ENCODE data around the gene SARM1. TPM values are rescaled to one million over a fixed set of nuclear protein-coding genes. Genes with fewer than 3 reads are reported as not detected.

Gene SARM1
- total and polyA plus RNA-seq, 9 of the 15 experiments (the other 6 are each of a cell fraction or from before 2014, with no cell fraction given) = 0.04 to 0.55 (median 0.11) TPM; not detected in 2

DNA sequence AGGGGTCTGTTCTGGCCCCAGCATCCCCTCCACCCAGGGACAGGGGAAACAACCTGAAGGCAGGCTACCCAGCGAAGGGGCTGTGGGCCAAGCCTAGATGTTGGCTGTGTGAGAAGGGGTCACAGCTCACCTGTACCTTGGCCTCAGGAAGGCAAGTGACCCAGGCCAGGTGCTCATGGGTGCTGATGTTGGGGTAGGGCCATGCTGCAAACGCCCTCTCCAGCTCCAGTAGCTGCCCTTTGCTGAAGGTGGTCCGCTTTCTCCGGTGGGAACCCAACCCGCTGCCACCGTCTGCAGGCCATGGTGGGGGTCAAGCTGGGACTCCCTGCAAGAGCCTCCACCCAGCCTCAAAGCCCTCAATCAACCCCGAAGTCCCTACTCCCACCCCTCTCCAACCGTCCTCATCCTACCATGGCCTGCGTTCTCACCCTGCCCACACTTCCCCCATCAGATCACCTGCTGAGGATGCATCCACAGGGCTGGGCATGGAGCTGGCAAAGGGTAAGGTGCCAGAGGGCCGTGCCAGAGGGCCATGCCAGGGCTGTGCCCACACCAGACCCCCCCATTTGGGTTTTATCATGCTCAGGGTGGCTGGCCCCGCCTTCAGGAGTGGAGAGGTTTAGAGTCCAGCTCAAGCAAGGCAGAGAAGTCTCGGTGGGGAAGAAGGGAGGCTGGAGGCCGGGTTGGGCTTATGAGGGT is 6.7 kb upstream of the SARM1 start, which contains the start of gene SEBOX:
Gene SEBOX (minus strand): TSS at position 535 of the 699 bp plus-strand sequence. CDS start 48 bp downstream, at position 487.
- intact Hi-C loops (cut with micrococcal nuclease) = no loop called here
- no peak for FAIRE-seq
- Histone ChIP-seq H3K9ac (ENCODE audit: insufficient read depth in 1 of 2, low read depth in 2 of 2, low read length in 2 of 2) (peak within 1 kb of the TSS in 1 of 2 experiments; percentile 35; a peak in 2 of 4 replicates), H3K4me2 (ENCODE audit: insufficient read depth, low read length) (no peak within 1 kb of the TSS), H3K27me3 (ENCODE audit: control insufficient read depth in 2 of 2, insufficient read depth in 2 of 2, low read length in 2 of 2) (no peaks in the 10 kb centered on the region), H4K20me1 (replicated peaks; ENCODE audit: control insufficient read depth, insufficient read depth, low read length) (0 out of 2 replicates have a peak, but pooled peaks cover under 1% of the 10 kb centered on the region), H3K9me1 (ENCODE audit: control insufficient read depth, insufficient read depth, low read length) (no peaks in the 10 kb centered on the region), H3K4me3 (no peak within 1 kb of the TSS), H3K4me1 (replicated peaks in 1 of 2; ENCODE audit: control insufficient read depth in 2 of 2, insufficient read depth in 2 of 2, low read length in 2 of 2) (peaks cover 3 to 22% of the 10 kb centered on the region in 2 experiments; a peak in 4 of 5 replicates), H3K36me3 (ENCODE audit: control insufficient read depth, insufficient read depth, low read length) (peaks cover 42% of the 10 kb centered on the region), H3K9me3 (replicated peaks; ENCODE audit: control insufficient read depth, insufficient read depth, low read depth, low read length) (no peaks in the 10 kb centered on the region), H2AFZ (ENCODE audit: low read depth, low read length) (no peak within 1 kb of the TSS), H3K27ac (ENCODE audit: extremely low read depth, low read depth, low read length) (no peak within 1 kb of the TSS), H3K79me2 (ENCODE audit: control insufficient read depth, insufficient read depth, low read length) (no peaks in the 10 kb centered on the region)
- WGBS (ENCODE audit: insufficient coverage, low coverage, missing lambda C conversion rate) = 81% methylated on average over 12 of the region's 13 CpGs
- in situ Hi-C loops (cut with MboI) = no loop called here
- POLR2A ChIA-PET = interaction anchor here (0.7 to 2.8 kb wide), 4 partner anchors 10 to 72 kb away, joined by 3 to 9 read pairs (median 6); no protein-coding TSS in a partner anchor
- no peak for DNase-seq (ENCODE audit: extremely low read depth in 1 of 4, low spot score in 3 of 4)
- CTCF ChIA-PET (ENCODE audit: low intra/inter-chr PET ratio) = no interaction called here
- no TSS peak for BruUV-seq (replicated peaks)
- no peak for ATAC-seq
- TF ChIP-seq MYNN (IDR thresholded peaks at IDR 0.05) (no peak), MYNN (CRISPR knock-in tag; IDR thresholded peaks at IDR 0.05) (no peak), FOXA3 (CRISPR knock-in tag; conservative IDR thresholded peaks at IDR 0.05 in 1 of 2, IDR thresholded peaks at IDR 0.05 in 1 of 2) (no peak), RBFOX2 (IDR thresholded peaks at IDR 0.05; ENCODE audit: low read depth, low read length) (peak; percentile 29; the same call in 1 of the 2 replicates), GTF2A2 (tag; IDR thresholded peaks at IDR 0.05) (no peak), ADNP (tag; IDR thresholded peaks at IDR 0.05) (no peak), TCF7 (IDR thresholded peaks at IDR 0.05; ENCODE audit: borderline replicate concordance) (no peak), POLR2A (conservative IDR thresholded peaks at IDR 0.05) (0 out of 2 replicates have a peak, but pooled peaks have one; percentile 21), HMGN3 (IDR thresholded peaks at IDR 0.05; ENCODE audit: borderline replicate concordance, extremely low read depth, insufficient read length, low read depth, low read length) (no peak), ZNF354B (CRISPR knock-in tag; IDR thresholded peaks at IDR 0.05) (no peak), NCOR1 (IDR thresholded peaks at IDR 0.05) (no peak)
- TF ChIP-seq, protein P1, sequence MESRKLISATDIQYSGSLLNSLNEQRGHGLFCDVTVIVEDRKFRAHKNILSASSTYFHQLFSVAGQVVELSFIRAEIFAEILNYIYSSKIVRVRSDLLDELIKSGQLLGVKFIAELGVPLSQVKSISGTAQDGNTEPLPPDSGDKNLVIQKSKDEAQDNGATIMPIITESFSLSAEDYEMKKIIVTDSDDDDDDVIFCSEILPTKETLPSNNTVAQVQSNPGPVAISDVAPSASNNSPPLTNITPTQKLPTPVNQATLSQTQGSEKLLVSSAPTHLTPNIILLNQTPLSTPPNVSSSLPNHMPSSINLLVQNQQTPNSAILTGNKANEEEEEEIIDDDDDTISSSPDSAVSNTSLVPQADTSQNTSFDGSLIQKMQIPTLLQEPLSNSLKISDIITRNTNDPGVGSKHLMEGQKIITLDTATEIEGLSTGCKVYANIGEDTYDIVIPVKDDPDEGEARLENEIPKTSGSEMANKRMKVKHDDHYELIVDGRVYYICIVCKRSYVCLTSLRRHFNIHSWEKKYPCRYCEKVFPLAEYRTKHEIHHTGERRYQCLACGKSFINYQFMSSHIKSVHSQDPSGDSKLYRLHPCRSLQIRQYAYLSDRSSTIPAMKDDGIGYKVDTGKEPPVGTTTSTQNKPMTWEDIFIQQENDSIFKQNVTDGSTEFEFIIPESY (CRISPR knock-in tag; IDR thresholded peaks at IDR 0.05) = no peak
- TF ChIP-seq, protein P2, sequence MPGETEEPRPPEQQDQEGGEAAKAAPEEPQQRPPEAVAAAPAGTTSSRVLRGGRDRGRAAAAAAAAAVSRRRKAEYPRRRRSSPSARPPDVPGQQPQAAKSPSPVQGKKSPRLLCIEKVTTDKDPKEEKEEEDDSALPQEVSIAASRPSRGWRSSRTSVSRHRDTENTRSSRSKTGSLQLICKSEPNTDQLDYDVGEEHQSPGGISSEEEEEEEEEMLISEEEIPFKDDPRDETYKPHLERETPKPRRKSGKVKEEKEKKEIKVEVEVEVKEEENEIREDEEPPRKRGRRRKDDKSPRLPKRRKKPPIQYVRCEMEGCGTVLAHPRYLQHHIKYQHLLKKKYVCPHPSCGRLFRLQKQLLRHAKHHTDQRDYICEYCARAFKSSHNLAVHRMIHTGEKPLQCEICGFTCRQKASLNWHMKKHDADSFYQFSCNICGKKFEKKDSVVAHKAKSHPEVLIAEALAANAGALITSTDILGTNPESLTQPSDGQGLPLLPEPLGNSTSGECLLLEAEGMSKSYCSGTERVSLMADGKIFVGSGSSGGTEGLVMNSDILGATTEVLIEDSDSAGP (CRISPR knock-in tag; IDR thresholded peaks at IDR 0.05) = no peak
- TF ChIP-seq, protein P3, sequence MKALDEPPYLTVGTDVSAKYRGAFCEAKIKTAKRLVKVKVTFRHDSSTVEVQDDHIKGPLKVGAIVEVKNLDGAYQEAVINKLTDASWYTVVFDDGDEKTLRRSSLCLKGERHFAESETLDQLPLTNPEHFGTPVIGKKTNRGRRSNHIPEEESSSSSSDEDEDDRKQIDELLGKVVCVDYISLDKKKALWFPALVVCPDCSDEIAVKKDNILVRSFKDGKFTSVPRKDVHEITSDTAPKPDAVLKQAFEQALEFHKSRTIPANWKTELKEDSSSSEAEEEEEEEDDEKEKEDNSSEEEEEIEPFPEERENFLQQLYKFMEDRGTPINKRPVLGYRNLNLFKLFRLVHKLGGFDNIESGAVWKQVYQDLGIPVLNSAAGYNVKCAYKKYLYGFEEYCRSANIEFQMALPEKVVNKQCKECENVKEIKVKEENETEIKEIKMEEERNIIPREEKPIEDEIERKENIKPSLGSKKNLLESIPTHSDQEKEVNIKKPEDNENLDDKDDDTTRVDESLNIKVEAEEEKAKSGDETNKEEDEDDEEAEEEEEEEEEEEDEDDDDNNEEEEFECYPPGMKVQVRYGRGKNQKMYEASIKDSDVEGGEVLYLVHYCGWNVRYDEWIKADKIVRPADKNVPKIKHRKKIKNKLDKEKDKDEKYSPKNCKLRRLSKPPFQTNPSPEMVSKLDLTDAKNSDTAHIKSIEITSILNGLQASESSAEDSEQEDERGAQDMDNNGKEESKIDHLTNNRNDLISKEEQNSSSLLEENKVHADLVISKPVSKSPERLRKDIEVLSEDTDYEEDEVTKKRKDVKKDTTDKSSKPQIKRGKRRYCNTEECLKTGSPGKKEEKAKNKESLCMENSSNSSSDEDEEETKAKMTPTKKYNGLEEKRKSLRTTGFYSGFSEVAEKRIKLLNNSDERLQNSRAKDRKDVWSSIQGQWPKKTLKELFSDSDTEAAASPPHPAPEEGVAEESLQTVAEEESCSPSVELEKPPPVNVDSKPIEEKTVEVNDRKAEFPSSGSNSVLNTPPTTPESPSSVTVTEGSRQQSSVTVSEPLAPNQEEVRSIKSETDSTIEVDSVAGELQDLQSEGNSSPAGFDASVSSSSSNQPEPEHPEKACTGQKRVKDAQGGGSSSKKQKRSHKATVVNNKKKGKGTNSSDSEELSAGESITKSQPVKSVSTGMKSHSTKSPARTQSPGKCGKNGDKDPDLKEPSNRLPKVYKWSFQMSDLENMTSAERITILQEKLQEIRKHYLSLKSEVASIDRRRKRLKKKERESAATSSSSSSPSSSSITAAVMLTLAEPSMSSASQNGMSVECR (CRISPR knock-in tag; IDR thresholded peaks at IDR 0.05) = no peak

All from K562 (cell line).